HS-27A (cell line): ENCODE data around the gene ARHGEF37.
"Not testable (repeated sequence)": the region's sequence is repeated elsewhere in the genome, so short reads cannot be mapped to it uniquely, and the experiment has no call there.

Experiments used
- DNase-seq: peaks from one replicate; pipeline ENCODE4 v3.0.0-alpha.2; 2012; ENCODE audit warnings: low read depth, missing footprints

Gene ARHGEF37

GRCh38 chr5:149648464-149649393 is 67.4 kb downstream of the ARHGEF37 start:
- not testable (repeated sequence) for DNase-seq

DNA sequence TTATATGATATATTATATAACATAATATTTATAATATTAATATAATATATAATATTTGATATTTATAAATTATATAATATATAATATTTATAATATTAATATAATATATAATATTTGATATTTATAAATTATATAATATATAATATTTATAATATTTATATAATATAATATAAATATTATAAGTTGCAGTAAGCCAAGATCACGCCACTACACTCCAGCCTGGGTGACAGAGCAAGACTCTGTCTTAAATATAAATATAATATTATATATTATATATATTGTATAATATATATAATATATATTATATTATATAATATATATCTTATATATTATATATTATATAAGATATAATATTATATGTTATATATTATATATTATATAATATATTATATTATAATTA is 68.4 kb downstream of the ARHGEF37 start:
- DNase-seq = not testable (repeated sequence)

DNA sequence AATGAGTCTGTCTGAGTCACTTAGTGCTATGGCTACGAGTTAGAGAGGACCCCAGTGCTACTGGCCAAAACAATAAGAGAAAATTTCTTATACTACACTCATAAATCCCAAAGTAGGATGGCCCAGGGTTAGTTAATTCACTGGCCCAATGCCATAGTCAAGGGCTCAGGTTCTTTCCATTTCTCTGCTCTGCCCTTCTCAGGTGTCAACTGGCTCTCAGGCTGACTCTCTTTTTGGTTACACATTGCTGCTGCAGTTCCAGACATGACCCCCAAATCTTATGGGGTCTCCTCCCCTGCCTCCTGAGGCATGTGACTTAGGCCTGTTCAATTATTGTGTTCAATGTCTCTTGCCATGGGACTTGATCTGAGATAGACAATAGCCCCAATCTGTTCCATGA is 70.4 kb downstream of the ARHGEF37 start:
- DNase-seq = no peak

DNA sequence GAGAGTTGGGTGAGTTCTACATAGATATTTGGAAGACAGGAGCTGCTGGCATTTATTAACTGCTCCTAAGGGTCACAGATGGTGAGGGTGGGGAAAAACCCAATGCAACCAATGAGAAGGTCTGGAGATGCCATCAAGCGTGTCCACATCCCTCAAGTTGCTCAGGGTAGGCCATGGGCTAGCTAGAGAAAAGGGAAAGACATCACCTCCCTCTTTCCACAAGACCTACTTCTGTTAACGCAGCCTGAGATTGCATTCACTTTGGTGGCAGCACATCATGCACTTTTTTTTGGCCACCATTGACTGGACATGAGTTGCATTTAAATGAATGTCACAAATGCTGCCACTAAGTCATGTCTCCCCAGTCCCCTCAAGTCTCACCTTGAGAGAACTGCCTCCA is 71.4 kb downstream of the ARHGEF37 start:
- no peak for DNase-seq

- DNase-seq = no peak
These were observed 72.9 kb downstream of the ARHGEF37 start for GRCh38 chr5:149654231-149654630.

GRCh38 chr5:149654883-149655505 is 73.7 kb downstream of the ARHGEF37 start:
- DNase-seq = no peak

GRCh38 chr5:149656576-149657182 is 75.4 kb downstream of the ARHGEF37 start:
- no peak for DNase-seq

DNA sequence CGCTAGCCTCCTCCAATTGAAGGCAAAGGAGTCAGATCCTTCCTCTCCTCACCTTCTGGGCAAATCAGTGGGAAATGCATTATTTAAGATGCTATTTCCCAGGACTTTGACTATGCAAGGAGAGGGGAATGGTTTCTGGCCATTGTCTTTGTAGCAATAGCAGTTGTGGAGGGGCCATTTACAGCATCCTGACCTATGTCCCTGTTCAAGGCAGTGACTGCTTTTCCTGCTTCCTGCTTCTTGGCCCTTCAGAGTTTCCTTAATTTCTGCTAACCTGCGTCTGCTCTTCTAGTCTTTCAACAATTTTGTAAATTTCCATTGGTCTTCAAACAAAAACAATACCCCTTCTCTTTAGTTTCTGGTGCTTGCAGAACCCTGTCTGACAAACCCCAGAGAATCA is 76.0 kb downstream of the ARHGEF37 start:
- no peak for DNase-seq

GRCh38 chr5:149658299-149658698 is 77.0 kb downstream of the ARHGEF37 start:
- DNase-seq = no peak

- no peak for DNase-seq
These were observed 82.8 kb downstream of the ARHGEF37 start for GRCh38 chr5:149664083-149664482.

GRCh38 chr5:149664666-149665415 is 83.5 kb downstream of the ARHGEF37 start:
- DNase-seq = no peak

GRCh38 chr5:149665416-149666175 is 84.3 kb downstream of the ARHGEF37 start:
- DNase-seq = no peak

DNA sequence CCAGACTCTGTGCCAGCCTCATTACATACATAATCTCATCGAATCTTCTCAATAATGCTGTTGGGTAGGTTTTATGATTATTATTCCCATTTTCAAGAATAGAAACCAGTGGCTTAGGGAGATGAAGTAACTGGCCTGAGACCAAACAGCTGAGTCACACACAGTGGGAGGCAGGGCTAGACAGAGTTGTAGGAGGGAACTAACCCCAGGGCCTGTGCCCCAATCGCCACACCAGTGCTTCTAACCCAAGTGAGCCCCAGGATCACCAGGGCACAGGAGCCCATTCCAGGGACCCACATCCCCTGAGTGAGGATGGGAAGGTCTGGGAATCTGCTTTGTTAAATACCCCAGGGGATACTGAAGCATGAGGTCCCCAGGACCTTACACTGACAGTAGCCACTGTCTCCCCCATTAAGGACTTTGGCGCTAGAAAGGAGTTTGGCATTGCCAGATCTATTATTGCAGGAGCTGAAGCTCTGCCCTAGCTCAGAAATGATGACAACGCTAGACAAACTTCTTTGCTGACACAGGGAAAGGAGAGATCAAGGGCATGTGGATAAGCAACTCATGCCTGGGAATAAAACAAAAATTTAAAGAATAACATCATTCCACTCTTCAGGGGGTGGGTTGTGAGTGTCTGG is 85.0 kb downstream of the ARHGEF37 start:
- DNase-seq = no peak

GRCh38 chr5:149667084-149667828 is 86.0 kb downstream of the ARHGEF37 start:
- DNase-seq = no peak

- DNase-seq = no peak
These were observed 86.6 kb downstream of the ARHGEF37 start for GRCh38 chr5:149667829-149668330.

DNA sequence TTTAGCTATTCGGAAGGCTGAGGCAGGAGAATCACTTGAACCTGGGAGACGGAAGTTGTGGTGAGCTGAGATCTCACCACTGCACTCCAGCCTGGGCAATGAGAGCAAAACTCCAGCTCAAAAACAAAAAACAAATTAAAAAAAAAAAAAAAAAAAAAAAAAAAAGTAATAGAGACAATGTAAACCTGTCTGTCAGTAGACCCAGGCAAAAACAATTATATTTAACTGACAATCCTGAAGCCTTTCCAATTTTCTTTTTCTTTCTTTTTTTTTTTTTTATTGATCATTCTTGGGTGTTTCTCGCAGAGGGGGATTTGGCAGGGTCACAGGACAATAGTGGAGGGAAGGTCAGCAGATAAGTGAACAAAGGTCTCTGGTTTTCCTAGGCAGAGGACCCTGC is 88.0 kb downstream of the ARHGEF37 start:
- DNase-seq = not testable (repeated sequence)

DNA sequence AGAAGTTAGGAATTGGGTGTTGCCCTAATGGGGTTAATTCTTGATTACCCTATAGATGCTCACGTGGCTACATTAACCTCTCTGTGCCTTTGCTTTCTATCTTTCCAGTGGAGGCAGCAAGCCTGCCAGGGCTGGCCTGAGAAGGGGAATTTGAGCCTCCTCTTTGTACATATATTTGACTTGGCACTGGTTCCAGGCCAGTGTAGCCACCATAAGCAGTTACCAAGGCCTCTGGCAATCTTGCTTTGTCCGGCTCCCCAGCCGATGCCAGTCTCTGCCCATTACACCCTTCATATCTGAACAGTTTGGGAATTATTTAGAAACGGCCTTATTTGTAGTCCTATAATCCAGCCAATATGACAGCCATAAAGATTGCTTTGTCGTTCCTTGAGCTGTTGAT is 90.2 kb downstream of the ARHGEF37 start:
- DNase-seq = no peak

- DNase-seq = no peak
These were observed 91.6 kb downstream of the ARHGEF37 start for GRCh38 chr5:149672701-149673476.

DNA sequence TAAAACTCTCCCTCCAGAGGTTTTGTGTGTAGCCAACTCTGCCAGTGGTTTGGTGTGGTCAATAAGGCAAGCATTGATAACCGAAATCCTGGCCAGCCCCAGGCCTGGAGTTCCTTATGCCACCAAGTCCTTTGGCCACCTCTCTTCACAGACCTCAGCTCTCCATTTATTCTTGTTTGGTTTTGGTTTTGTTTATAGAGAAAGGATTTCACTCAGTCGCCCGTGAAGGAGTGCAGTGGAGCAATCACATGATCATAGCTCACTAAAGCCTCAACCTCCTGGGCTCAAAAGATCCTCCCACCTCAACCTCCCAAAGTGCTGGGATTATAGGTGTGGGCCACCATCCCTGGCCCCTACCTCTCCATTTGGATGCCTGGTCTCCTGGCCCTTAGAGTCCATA is 93.4 kb downstream of the ARHGEF37 start:
- no peak for DNase-seq
